Neural progenitor cell (in vitro differentiated cells): Measurements from ENCODE around the gene KDM8. TPM values are rescaled to one million over a fixed set of nuclear protein-coding genes. Genes with fewer than 3 reads are reported as not detected.

Source experiments
- DNase-seq: peaks from one replicate; pipeline ENCODE4 v3.0.0-alpha.2; 2016; ENCODE audit warnings: low spot score
- H2AFZ ChIP-seq: fragments of 200-600 bp; sonication (generic); replicated peaks from 2 replicates; pipeline ENCODE4 v1.6.1; 2016; ENCODE audit warnings: antibody characterized with exemption
- H3F3A ChIP-seq: fragments of 200-600 bp; sonication (generic); 2 replicates; pipeline ENCODE4 v1.6.1; 2016; ENCODE audit warnings: antibody characterized with exemption, low read depth
- H3K27ac ChIP-seq: fragments of 200-600 bp; sonication (generic); 2 replicates; pipeline ENCODE4 v1.5.1; 2016; ENCODE audit warnings: mild to moderate bottlenecking
- H3K27me3 ChIP-seq: fragments of 200-600 bp; sonication (generic); 2 replicates; pipeline ENCODE4 v1.6.1; 2016; ENCODE audit warnings: mild to moderate bottlenecking, moderate library complexity
- H3K36me3 ChIP-seq: fragments of 200-600 bp; sonication (generic); 2 replicates; pipeline ENCODE4 v1.5.1; 2016
- H3K4me1 ChIP-seq: fragments of 200-600 bp; sonication (generic); 2 replicates; pipeline ENCODE4 v1.6.1; 2016; ENCODE audit warnings: mixed run types
- H3K4me2 ChIP-seq: fragments of 200-600 bp; sonication (generic); 2 replicates; pipeline ENCODE4 v1.6.1; 2016
- H3K4me3 ChIP-seq: fragments of 200-600 bp; sonication (generic); 2 replicates; pipeline ENCODE4 v1.5.1; 2016
- H3K79me2 ChIP-seq: fragments of 200-600 bp; sonication (generic); 2 replicates; pipeline ENCODE4 v1.6.1; 2016; ENCODE audit warnings: low read depth
- H3K9ac ChIP-seq: fragments of 200-600 bp; sonication (generic); 2 replicates; pipeline ENCODE4 v1.6.1; 2016
- H3K9me3 ChIP-seq: fragments of 200-600 bp; sonication (generic); 2 replicates; pipeline ENCODE4 v1.5.1; 2016; ENCODE audit warnings: low read depth
- H4K20me1 ChIP-seq: fragments of 200-600 bp; sonication (generic); 2 replicates; pipeline ENCODE4 v1.6.1; 2016; ENCODE audit warnings: low read depth
- H3K27ac Mint-ChIP-seq: 3 replicates; pipeline ENCODE4 v1.8.0; 2021; ENCODE audit warnings: mixed read lengths
- H3K27me3 Mint-ChIP-seq: 2 replicates; pipeline ENCODE4 v1.8.0; 2022; ENCODE audit warnings: low read depth, mild to moderate bottlenecking, inconsistent platforms, moderate library complexity, mixed read lengths; ENCODE audit not compliant: insufficient read depth
- H3K36me3 Mint-ChIP-seq: 3 replicates; pipeline ENCODE4 v1.8.0; 2021; ENCODE audit warnings: mixed read lengths
- H3K4me1 Mint-ChIP-seq: 3 replicates; pipeline ENCODE4 v1.8.0; 2021; ENCODE audit warnings: mixed read lengths
- H3K4me3 Mint-ChIP-seq: 3 replicates; pipeline ENCODE4 v1.8.0; 2021; ENCODE audit warnings: mild to moderate bottlenecking, moderate library complexity, mixed read lengths
- H3K9me3 Mint-ChIP-seq: 3 replicates; pipeline ENCODE4 v1.8.0; 2020; ENCODE audit warnings: mixed read lengths
- EZH2 ChIP-seq: fragments of 200-600 bp; sonication (generic); IDR thresholded peaks from 2 replicates; pipeline ENCODE4 v1.6.1; 2017; ENCODE audit warnings: antibody characterized with exemption, mild to moderate bottlenecking, moderate library complexity
- EZH2phosphoT487 ChIP-seq: fragments of 200-600 bp; sonication (generic); IDR thresholded peaks from 2 replicates; pipeline ENCODE4 v1.6.1; 2017; ENCODE audit warnings: antibody characterized with exemption
- total RNA-seq: library from RNA; depleted of rRNA; stranded (reverse); fragments of >200 nt; gene quantifications from 2 replicates; pipeline ENCODE4 v1.2.3, GENCODE V29; 2015; ENCODE audit warnings: low replicate concordance
- TF ChIP-seq, protein P1 (sequence below): fragments of 200-600 bp; sonication (generic); IDR thresholded peaks from 2 replicates; pipeline ENCODE4 v1.5.1; 2017; ENCODE audit warnings: antibody characterized with exemption, mild to moderate bottlenecking

KDM8 gene
- total RNA-seq, 1 donor from 2014 or later: 6.5 TPM

DNA sequence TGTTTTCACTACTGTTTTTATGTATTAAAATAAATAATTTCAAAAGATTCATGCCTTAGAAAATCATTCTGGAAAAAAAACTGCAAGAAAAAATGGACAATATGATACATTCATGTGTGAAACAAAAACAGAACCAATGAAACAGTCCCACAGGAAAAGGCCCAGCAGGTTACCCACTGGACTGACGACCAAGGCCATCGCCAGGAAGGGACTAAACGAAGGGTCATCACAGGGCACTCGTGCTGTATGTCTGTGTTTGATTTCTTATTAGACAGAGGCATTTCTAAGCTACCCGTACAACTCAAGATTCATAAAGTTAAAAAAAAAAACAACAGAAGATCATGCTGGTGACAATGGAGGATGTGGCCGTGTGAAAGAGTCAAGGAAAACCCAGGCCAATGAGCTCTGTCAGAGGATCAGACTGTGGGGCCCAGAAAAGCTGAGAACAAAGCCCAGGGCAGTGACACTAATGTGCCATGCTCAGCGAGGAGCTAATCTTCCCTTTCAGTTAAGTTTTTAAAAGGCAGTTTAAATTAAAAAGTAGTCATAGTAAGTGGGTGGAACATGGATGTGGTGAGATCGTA is 33.4 kb downstream of the KDM8 start:
- Histone ChIP-seq H3K4me1 (peaks cover 14% of the 10 kb centered on the region), H3K79me2 (no peaks in the 10 kb centered on the region), H2AFZ (no peak overlapping the region), H3K4me3 (no peak overlapping the region), H3F3A (peaks cover 7% of the 10 kb centered on the region), H3K9ac (no peak overlapping the region), H4K20me1 (peaks cover 5% of the 10 kb centered on the region), H3K9me3 (no peaks in the 10 kb centered on the region), H3K36me3 (no peaks in the 10 kb centered on the region), H3K4me2 (peak overlapping the region; percentile 43), H3K27ac (no peak overlapping the region), H3K27me3 (no peaks in the 10 kb centered on the region)
- H3K9me3 Mint-ChIP-seq: no peaks in the 10 kb centered on the region
- TF ChIP-seq EZH2phosphoT487 (no peak), EZH2 (no peak)
- TF ChIP-seq, protein P1, sequence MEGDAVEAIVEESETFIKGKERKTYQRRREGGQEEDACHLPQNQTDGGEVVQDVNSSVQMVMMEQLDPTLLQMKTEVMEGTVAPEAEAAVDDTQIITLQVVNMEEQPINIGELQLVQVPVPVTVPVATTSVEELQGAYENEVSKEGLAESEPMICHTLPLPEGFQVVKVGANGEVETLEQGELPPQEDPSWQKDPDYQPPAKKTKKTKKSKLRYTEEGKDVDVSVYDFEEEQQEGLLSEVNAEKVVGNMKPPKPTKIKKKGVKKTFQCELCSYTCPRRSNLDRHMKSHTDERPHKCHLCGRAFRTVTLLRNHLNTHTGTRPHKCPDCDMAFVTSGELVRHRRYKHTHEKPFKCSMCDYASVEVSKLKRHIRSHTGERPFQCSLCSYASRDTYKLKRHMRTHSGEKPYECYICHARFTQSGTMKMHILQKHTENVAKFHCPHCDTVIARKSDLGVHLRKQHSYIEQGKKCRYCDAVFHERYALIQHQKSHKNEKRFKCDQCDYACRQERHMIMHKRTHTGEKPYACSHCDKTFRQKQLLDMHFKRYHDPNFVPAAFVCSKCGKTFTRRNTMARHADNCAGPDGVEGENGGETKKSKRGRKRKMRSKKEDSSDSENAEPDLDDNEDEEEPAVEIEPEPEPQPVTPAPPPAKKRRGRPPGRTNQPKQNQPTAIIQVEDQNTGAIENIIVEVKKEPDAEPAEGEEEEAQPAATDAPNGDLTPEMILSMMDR: no peak
- peaks cover 10% of the 10 kb centered on the region for H3K27me3 Mint-ChIP-seq
- no peaks in the 10 kb centered on the region for H3K36me3 Mint-ChIP-seq
- DNase-seq: peak; percentile 65
- peak overlapping the region; percentile 91 for H3K27ac Mint-ChIP-seq
- H3K4me1 Mint-ChIP-seq: peaks cover 39% of the 10 kb centered on the region
- H3K4me3 Mint-ChIP-seq: peak overlapping the region; percentile 46

DNA sequence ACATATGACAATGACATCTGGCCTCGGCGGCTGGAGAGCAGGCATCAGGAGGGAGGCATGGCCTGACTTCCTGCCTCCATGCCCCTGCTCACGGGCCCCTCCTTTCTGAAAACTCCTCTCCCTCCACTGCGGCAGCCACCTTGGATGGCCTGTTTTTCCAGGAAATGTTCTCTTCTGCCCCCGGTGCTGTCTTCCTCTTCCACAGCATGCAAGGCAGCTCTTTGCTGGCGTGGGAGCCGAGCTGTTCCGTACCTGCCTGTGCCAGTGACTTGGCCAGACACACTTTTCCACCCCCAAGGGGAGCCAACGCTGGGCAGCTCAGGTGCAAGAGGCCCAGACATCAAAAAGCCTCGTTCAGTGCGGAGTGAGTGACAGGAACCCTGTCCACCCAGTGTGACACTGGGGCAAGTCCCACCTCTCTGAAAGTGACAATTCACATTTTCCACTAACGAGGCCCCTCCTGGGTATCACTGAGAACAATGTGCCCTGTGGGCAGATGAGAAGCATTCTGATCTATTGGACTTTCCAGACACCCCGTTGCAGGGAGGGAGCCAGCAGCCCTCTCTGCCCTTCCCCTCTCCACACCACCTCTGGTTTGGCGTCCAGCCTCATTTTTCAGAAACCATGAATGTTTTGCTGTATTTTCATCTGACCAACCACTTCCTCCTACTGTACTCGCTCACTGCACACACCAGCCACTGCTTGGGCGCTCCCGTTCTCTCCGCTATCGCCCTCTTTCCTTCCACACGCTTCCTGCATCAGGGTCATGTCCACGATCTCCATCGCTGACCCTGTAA is 34.1 kb downstream of the KDM8 start:
- Histone ChIP-seq H3K27ac (no peak overlapping the region), H3K4me3 (no peak overlapping the region), H3K4me2 (peak overlapping the region; percentile 43), H3K9me3 (no peaks in the 10 kb centered on the region), H3K4me1 (peaks cover 16% of the 10 kb centered on the region), H3F3A (peaks cover 7% of the 10 kb centered on the region), H4K20me1 (peaks cover 5% of the 10 kb centered on the region), H3K9ac (no peak overlapping the region), H2AFZ (no peak overlapping the region), H3K36me3 (no peaks in the 10 kb centered on the region), H3K27me3 (no peaks in the 10 kb centered on the region), H3K79me2 (no peaks in the 10 kb centered on the region)
- peak; percentile 18 for DNase-seq
- TF ChIP-seq, protein P1: no peak
- TF ChIP-seq EZH2phosphoT487 (no peak), EZH2 (no peak)
- Mint-ChIP-seq H3K27ac (peak overlapping the region; percentile 91), H3K4me1 (peaks cover 46% of the 10 kb centered on the region), H3K27me3 (peaks cover 12% of the 10 kb centered on the region), H3K9me3 (no peaks in the 10 kb centered on the region), H3K4me3 (peak overlapping the region; percentile 46), H3K36me3 (no peaks in the 10 kb centered on the region)

DNA sequence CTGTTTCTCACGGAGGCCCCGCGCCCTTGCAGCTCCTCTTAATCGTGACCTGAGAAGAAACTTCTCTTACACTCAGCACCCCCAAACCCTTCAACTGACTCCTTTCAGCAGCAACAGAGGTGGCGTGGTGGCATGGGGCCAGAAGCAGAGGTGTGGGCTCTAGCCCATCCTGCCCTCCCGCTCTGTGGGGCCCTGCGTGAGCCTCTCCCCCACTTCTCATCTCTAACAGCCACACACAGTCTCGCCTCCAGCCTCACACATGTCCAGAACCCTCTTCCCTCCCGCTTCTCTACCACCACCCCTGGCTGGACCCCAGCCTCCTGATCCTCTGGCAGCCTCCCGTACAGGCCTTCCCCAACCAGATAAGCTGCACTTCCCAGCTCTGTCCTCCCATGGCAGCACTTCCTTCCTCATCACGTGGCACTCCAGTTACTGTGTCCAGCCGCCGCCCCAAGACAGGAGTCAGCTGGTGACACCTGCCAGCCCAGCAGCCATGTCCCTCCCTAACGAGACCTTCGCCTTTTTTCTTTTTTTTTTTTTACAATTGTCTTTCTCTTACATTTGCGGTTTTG is 34.8 kb downstream of the KDM8 start:
- Histone ChIP-seq H3K9me3 (no peaks in the 10 kb centered on the region), H3K27ac (no peak overlapping the region), H3F3A (peaks cover 7% of the 10 kb centered on the region), H3K9ac (no peak overlapping the region), H4K20me1 (peaks cover 12% of the 10 kb centered on the region), H3K4me1 (peaks cover 22% of the 10 kb centered on the region), H2AFZ (no peak overlapping the region), H3K27me3 (no peaks in the 10 kb centered on the region), H3K36me3 (no peaks in the 10 kb centered on the region), H3K4me2 (no peak overlapping the region), H3K79me2 (no peaks in the 10 kb centered on the region), H3K4me3 (no peak overlapping the region)
- TF ChIP-seq EZH2 (no peak), EZH2phosphoT487 (no peak)
- TF ChIP-seq, protein P1: no peak
- Mint-ChIP-seq H3K4me1 (peaks cover 53% of the 10 kb centered on the region), H3K9me3 (no peaks in the 10 kb centered on the region), H3K36me3 (no peaks in the 10 kb centered on the region), H3K4me3 (no peak overlapping the region), H3K27me3 (peaks cover 15% of the 10 kb centered on the region), H3K27ac (peak overlapping the region; percentile 89)
- DNase-seq: no peak
